ENCODE measurements around the gene STXBP2. TPM values are rescaled to one million over a fixed set of nuclear protein-coding genes. Genes with fewer than 3 reads are reported as not detected.
A peak's percentile ranks its signal among the peaks of the same experiment; 100 is the strongest.

The STXBP2 gene
- total and polyA plus RNA-seq, 9 of the 15 experiments (the other 6 are each of a cell fraction or from before 2014, with no cell fraction given): 2.5 to 163 (median 71.3) TPM

- no peak for TF ChIP-seq HOXB6 (CRISPR knock-in tag; IDR thresholded peaks at IDR 0.05; ENCODE audit: borderline replicate concordance)
- TF ChIP-seq CHD1 (IDR thresholded peaks at IDR 0.05; ENCODE audit: low read length): no peak
- TF ChIP-seq SNRNP70 (optimal IDR thresholded peaks at IDR 0.05; ENCODE audit: low read depth, low read length): no peak
- no peak for TF ChIP-seq ZNF76 (CRISPR knock-in tag; IDR thresholded peaks at IDR 0.05; ENCODE audit: borderline replicate concordance)
- TF ChIP-seq GATAD2B (IDR thresholded peaks at IDR 0.05; ENCODE audit: borderline replicate concordance): no peak
- TF ChIP-seq ZNF41 (CRISPR knock-in tag; conservative IDR thresholded peaks at IDR 0.05): no peak
- TF ChIP-seq ZFP36 (IDR thresholded peaks at IDR 0.05; ENCODE audit: low read depth, low read length, partially characterized antibody): no peak
These were observed 2.0 kb downstream of the STXBP2 start (continued) for GRCh38 chr19:7638802-7639465.

- no TSS peak for BruUV-seq (replicated peaks)
- no peak for ATAC-seq
- CTCF ChIA-PET (ENCODE audit: low intra/inter-chr PET ratio): no interaction called here
- Histone ChIP-seq H3K27ac (ENCODE audit: extremely low read depth, low read depth, low read length) (no peak overlapping the region), H3K4me3 (no peak overlapping the region), H3K36me3 (ENCODE audit: control insufficient read depth, insufficient read depth, low read length) (peaks cover 55% of the 10 kb centered on the region; the same call in 2 of the 3 replicates), H3K9me1 (ENCODE audit: control insufficient read depth, insufficient read depth, low read length) (no peaks in the 10 kb centered on the region), H3K9ac (ENCODE audit: insufficient read depth in 1 of 2, low read depth in 2 of 2, low read length in 2 of 2) (no peak overlapping the region), H3K27me3 (ENCODE audit: control insufficient read depth in 2 of 2, insufficient read depth in 2 of 2, low read length in 2 of 2) (no peaks in the 10 kb centered on the region; a peak in 1 of 5 replicates), H3K79me2 (ENCODE audit: control insufficient read depth, insufficient read depth, low read length) (peaks cover 40% of the 10 kb centered on the region), H2AFZ (ENCODE audit: low read depth, low read length) (no peak overlapping the region), H3K9me3 (replicated peaks; ENCODE audit: control insufficient read depth, insufficient read depth, low read depth, low read length) (peaks cover 6% of the 10 kb centered on the region; the same call in 1 of the 2 replicates), H4K20me1 (replicated peaks; ENCODE audit: control insufficient read depth, insufficient read depth, low read length) (peaks cover 21% of the 10 kb centered on the region), H3K4me2 (ENCODE audit: insufficient read depth, low read length) (no peak overlapping the region; the same call in 1 of the 2 replicates), H3K4me1 (replicated peaks in 1 of 2; ENCODE audit: control insufficient read depth in 2 of 2, insufficient read depth in 2 of 2, low read length in 2 of 2) (peaks cover 15 to 69% of the 10 kb centered on the region in 2 experiments; a peak in 4 of 5 replicates)
- POLR2A ChIA-PET: no interaction called here
- in situ Hi-C loops (cut with MboI) (no loop called here), intact Hi-C loops (cut with micrococcal nuclease) (no loop called here)
- FAIRE-seq: peak; percentile 65
- DNase-seq (ENCODE audit: extremely low read depth in 1 of 4, low spot score in 3 of 4): no peak
- 96% methylated on average over 10 of the region's 13 CpGs for WGBS (ENCODE audit: insufficient coverage, low coverage, missing lambda C conversion rate)
- no peak for TF ChIP-seq EP300 (IDR thresholded peaks at IDR 0.05; ENCODE audit: low read length)
- TF ChIP-seq THAP12 (CRISPR knock-in tag; IDR thresholded peaks at IDR 0.05): no peak
- peak in 1 of 2 experiments; percentile 17; a peak in 1 of 4 replicates for TF ChIP-seq MLLT1 (IDR thresholded peaks at IDR 0.05)
- TF ChIP-seq CEBPG (CRISPR knock-in tag; IDR thresholded peaks at IDR 0.05): no peak
- TF ChIP-seq CEBPG (tag; conservative IDR thresholded peaks at IDR 0.05 in 1 of 2, IDR thresholded peaks at IDR 0.05 in 1 of 2): no peak
- 0 out of 2 replicates have a peak, but pooled peaks have one; percentile 31 for TF ChIP-seq LARP7 (IDR thresholded peaks at IDR 0.05)
- TF ChIP-seq ZNF518B (CRISPR knock-in tag; IDR thresholded peaks at IDR 0.05): no peak
These were observed 3.0 kb downstream of the STXBP2 start for GRCh38 chr19:7639863-7640348.
